ENCODE data around the gene SMPD2.

GRCh38 chr6:109451376-109451775 is 10.9 kb downstream of the SMPD2 start:
- TF ChIP-seq CTCF (IDR thresholded peaks at IDR 0.05) (no peak), POLR2A (IDR thresholded peaks at IDR 0.05) (no peak), POLR2AphosphoS5 (IDR thresholded peaks at IDR 0.05) (no peak), EP300 (IDR thresholded peaks at IDR 0.05) (no peak)
